Measurements from ENCODE around the gene ZNF570.
A peak's percentile ranks its signal among the peaks of the same experiment; 100 is the strongest.

The ZNF570 gene

DNA sequence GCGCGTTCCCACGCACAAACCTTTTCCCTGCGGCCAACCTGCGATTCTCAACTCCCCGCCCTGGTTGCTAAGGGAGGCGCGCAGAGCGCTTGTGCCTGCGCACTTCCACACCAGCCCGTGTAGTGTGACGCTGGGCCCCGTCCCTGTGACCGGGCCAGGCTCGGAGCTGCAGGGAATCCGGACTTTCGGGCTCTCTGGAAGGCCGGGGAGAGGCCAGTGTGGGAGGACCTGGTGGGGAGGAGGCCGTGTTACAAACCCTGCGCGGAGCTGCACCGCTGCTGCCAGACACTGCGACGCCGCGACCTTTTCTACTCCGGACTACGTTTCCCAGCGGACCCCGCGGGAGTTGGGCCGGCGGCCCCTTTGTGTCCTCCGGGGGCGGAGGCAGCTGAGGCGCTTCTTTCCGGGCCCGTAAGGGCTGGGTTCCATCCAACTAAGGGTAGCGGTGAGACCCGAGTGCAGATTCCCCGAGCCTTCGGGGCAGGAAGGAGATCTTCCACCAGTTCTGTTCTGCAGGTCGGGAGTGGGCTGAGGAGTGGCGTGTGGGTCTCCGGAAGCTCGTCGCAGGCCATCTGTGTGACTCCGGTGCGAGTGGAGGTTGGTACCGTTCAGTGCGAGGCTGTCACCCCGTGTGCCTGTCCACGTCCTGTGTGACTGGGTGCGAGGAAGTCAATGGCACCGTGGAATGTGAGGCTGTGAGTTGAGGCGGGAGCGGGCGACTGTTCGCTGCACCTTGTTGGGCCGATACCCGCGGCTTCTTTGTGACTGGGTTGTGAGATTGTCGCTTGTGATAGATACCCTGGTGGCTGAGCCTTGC, at the start of gene ZNF570:
Gene ZNF570 (plus strand): TSS at position 396 of the 817 bp plus-strand sequence. CDS start 999 bp downstream, outside the sequence.
- DNase-seq = peak; percentile 90

DNA sequence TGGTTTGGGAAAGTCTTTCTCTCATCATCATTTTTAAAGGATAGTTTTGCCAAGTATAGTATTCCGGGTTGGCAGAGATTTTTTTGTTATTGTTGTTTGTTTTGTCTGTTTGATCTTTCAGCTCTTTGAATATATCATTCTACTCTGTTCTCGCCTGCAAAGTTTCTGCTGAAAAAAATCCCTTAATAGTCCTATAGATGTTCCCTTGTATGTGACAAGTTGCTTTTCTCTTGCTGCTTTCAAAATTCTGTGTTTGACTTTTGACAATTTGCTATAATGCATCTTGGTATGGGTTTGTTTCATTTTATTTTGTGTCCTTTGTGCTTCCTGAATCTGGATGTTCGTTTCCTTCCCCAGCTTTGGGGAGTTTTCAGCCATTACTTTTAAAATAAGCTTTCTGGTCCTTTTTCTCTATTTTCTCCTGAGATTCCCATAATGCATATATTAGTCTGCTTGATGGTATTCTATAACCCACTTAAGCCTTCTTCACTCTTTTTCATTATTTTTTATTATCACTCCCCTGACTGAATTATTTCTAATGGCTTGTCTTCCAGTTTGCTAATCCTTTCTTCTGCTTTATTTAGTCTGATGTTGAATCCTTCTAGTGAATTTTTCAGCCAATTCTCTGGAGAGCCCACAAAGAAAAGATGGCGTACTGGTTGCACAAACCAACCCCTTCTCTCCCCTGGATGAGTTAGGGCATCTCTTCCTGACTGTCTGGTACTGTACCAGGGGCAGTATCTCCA, 16.5 kb upstream of the ZNF570 start:
- no peak for DNase-seq

- DNase-seq = no peak
Measured at GRCh38 chr19:37466277-37466797, 2.8 kb upstream of the ZNF570 start.

DNA sequence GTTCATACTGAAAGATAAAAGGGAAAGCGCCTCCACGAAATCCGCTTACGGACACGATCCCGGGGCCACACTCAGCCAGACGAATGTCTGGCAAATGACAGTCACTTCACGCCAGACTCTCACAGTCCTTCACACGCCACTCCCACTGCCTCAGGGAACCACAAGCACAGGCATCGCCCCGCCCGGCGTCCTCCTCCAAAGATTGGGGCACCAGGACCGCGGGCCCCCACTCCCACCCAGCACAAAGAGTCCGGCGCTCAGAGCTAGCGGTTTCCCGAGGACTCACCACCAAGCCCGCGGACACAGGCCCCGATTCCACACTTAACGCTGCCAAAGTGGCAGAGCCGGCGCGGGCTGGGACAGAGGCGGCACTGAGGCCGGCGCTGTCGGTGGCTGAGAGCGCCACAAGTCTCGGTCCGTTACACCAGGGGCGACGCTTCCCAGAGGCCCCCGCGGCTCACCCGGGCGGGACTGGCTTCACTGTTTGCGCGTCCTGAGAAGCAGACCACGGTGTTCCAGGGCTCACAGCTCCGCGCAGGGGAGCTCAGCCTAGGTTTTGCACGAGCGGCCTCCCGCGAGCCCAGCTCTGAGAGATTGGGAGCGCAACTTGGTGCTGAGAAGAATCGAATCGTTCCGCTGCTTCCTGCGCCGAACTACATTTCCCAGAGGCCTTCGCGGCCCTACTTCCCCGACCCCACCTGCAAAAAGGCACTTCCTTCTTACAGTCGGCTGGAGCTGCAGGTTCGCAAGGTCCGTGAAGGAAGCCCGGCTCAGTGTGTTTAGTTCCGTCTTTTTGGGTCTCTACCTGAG, 2.2 kb upstream of the ZNF570 start, which contains the start of gene ZNF569:
Gene ZNF569 (minus strand): TSS at position 647 of the 810 bp plus-strand sequence. CDS start 22,523 bp downstream, outside the sequence.
- DNase-seq = peak; percentile 95

GRCh38 chr19:37467608-37468090, 1.5 kb upstream of the ZNF570 start:
- DNase-seq = no peak

- DNase-seq = no peak
Measured at GRCh38 chr19:37470216-37470615, 1.1 kb downstream of the ZNF570 start.

GRCh38 chr19:37472165-37472564, 3.0 kb downstream of the ZNF570 start:
- no peak for DNase-seq

DNA sequence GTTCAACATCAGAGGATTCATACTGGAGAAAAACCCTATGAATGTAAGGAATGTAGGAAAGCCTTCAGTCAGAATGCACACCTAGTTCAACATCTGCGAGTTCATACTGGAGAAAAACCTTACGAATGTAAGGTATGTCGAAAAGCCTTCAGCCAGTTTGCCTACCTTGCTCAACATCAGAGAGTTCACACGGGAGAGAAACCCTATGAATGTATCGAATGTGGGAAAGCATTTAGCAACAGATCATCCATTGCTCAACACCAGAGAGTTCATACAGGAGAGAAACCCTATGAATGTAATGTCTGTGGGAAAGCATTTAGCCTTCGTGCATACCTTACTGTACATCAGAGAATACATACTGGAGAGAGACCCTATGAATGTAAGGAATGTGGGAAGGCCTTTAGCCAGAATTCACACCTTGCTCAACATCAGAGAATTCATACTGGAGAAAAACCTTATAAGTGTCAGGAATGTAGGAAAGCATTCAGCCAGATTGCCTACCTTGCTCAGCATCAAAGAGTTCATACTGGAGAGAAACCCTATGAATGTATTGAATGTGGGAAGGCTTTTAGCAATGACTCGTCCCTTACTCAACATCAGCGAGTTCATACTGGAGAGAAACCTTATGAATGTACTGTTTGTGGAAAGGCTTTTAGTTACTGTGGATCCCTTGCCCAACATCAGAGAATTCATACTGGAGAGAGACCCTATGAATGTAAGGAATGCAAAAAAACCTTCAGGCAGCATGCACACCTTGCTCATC, 15.4 kb downstream of the ZNF570 start:
- DNase-seq = no peak

DNA sequence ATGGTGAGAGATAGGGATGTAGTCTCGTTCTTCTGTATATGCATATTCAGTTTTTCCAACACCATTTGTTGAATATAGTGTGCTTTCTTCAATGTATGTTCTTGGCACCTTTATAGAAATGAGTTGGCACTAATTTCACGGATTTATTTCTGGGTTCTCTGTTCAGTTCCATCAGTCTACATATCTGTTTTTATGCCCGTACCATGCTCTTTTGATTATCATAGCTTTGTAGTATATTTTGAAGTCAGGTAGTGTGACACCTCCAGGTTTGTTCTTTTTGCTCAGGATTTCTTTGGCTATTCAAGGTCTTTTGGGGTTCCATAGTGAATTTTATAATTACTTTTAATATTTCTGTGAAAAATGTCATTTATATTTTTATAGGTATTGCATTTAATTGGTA, 23.1 kb downstream of the ZNF570 start:
- DNase-seq = no peak

- DNase-seq = no peak
Measured at GRCh38 chr19:37505958-37506386, 36.8 kb downstream of the ZNF570 start.

- DNase-seq = peak; percentile 92
Measured at GRCh38 chr19:37506387-37507166, 37.4 kb downstream of the ZNF570 start, which contains the start of gene ZNF793. Gene ZNF793, plus strand, starts transcription at chr19:37506939. Its CDS starts 16,501 bp downstream, at chr19:37523440.

DNA sequence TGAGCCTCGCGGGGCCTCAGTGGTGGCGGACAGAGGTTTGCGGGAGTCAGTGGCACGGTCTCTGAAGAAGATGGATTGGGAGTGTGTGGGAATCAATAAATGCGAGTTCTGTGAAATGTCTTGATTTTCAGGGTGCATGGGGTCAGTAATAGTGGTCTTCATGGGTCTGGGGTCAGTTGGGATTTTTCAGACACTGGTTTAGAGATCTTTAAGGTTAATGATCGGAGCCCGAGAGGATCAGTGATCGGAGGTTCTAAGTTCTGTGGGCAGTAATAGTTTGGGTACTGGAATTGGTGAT, 38.0 kb downstream of the ZNF570 start:
- DNase-seq = no peak

DNA sequence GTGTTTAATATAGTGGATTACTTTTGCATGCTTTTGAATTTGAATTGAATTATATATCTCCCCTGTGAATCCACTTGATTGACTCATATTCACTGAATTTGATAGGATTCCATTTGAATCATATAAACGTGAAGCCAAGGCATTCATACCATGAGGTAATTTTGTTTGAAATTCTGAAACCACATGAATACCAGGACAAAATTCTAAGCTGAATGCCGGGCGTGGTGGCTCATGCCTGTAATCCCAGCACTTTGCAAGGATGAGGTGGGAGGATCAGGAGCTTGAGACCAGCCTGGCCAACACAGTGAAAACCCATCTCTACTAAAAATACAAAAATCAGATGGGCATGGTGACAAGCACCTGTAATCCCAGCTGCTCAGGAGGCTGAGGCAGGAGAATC, 42.0 kb downstream of the ZNF570 start:
- DNase-seq = no peak

- no peak for DNase-seq
Measured at GRCh38 chr19:37511821-37512220, 42.7 kb downstream of the ZNF570 start.

GRCh38 chr19:37513397-37513796, 44.2 kb downstream of the ZNF570 start:
- DNase-seq = no peak

DNA sequence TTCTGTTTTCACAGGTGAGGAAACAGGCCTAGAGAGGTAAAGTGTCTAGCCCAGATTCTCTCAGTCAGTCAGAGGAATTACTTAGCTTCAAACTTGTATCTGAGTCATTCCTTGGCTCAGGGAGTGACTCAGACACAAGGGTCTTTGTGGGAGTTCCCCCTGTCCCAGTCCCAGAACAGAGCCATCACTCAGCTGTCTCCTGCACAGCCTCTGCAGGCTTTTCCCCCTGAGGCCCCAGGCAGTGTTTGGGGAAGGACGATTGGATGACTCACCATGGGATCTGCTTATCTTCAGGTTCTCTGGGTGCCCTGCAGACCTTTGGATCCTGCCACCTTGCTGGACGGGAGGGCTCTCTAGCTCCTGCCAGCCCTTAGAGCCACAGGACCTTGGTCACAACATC, 50.7 kb downstream of the ZNF570 start:
- DNase-seq = no peak

GRCh38 chr19:37537391-37537947, 68.3 kb downstream of the ZNF570 start:
- DNase-seq = no peak
